Large intestine (tissue), 3 donors: ENCODE measurements around the gene CAMTA1. TPM values are rescaled to one million over a fixed set of nuclear protein-coding genes. Genes with fewer than 3 reads are reported as not detected.

ENCODE experiments used
- DNase-seq, 2 donors: peaks; one replicate each; pipeline versions ENCODE4 v3.0.0 to v3.0.0-alpha.2; 2013
- H3K27ac ChIP-seq: one replicate; pipeline ENCODE4 v1.5.1; 2013; ENCODE audit warnings: low read length
- H3K27me3 ChIP-seq: 2 replicates; pipeline ENCODE4 v1.6.1; 2013; ENCODE audit warnings: low read length; ENCODE audit not compliant: control insufficient read depth, insufficient read depth
- H3K36me3 ChIP-seq: 2 replicates; pipeline ENCODE4 v1.6.1; 2013; ENCODE audit warnings: low read length; ENCODE audit not compliant: control insufficient read depth, insufficient read depth
- H3K4me1 ChIP-seq: one replicate; pipeline ENCODE4 v1.6.1; 2013; ENCODE audit warnings: low read length; ENCODE audit not compliant: control insufficient read depth, insufficient read depth
- H3K4me3 ChIP-seq: one replicate; pipeline ENCODE4 v1.5.1; 2013; ENCODE audit warnings: low read length
- H3K9me3 ChIP-seq: one replicate; pipeline ENCODE4 v1.6.1; 2013; ENCODE audit warnings: mild to moderate bottlenecking, low read depth, low read length, moderate library complexity; ENCODE audit not compliant: control insufficient read depth
- WGBS: methylation state at CpG from one replicate; pipeline ENCODE4 v1.1.5; 2013; ENCODE audit warnings: low lambda C conversion rate; ENCODE audit not compliant: insufficient coverage; 5-methylcytosine and 5-hydroxymethylcytosine counted together
- polyA plus RNA-seq: library from polyadenylated mRNA; unstranded; fragments of 120-200 nt; gene quantifications from one replicate; pipeline ENCODE4 v1.2.1, GENCODE V29; 2013

CAMTA1 gene
- polyA plus RNA-seq, 1 donor = 67.9 TPM

- DNase-seq = no peak
- no peaks in the 10 kb centered on the region for H3K27me3 ChIP-seq
Observed at GRCh38 chr1:7560128-7560527, 774.9 kb downstream of the CAMTA1 start.

GRCh38 chr1:7560601-7561181, 775.4 kb downstream of the CAMTA1 start:
- Histone ChIP-seq H3K27ac (no peak overlapping the region), H3K36me3 (no peaks in the 10 kb centered on the region), H3K4me1 (no peaks in the 10 kb centered on the region), H3K9me3 (no peaks in the 10 kb centered on the region), H3K4me3 (no peak overlapping the region), H3K27me3 (no peaks in the 10 kb centered on the region)
- WGBS = no CpG with 5 or more reads among the region's 15 CpGs
- no peak for DNase-seq

More at GRCh38 chr1:7560128-7560527, 774.9 kb downstream of the CAMTA1 start:
- no peak overlapping the region for H3K27ac ChIP-seq
- no CpG with 5 or more reads among the region's 4 CpGs for WGBS
- H3K4me3 ChIP-seq = no peak overlapping the region
- no peaks in the 10 kb centered on the region for H3K9me3 ChIP-seq
- no peaks in the 10 kb centered on the region for H3K36me3 ChIP-seq
- H3K4me1 ChIP-seq = no peaks in the 10 kb centered on the region

- Histone ChIP-seq H3K27ac (no peak overlapping the region), H3K36me3 (no peaks in the 10 kb centered on the region), H3K27me3 (no peaks in the 10 kb centered on the region), H3K4me1 (no peaks in the 10 kb centered on the region), H3K4me3 (no peak overlapping the region), H3K9me3 (no peaks in the 10 kb centered on the region)
- DNase-seq = no peak
- no CpG with 5 or more reads among the region's 16 CpGs for WGBS
Observed at GRCh38 chr1:7561331-7561921, 776.2 kb downstream of the CAMTA1 start.

- Histone ChIP-seq H3K27ac (no peak overlapping the region), H3K9me3 (no peaks in the 10 kb centered on the region), H3K36me3 (no peaks in the 10 kb centered on the region), H3K27me3 (no peaks in the 10 kb centered on the region), H3K4me3 (no peak overlapping the region), H3K4me1 (no peaks in the 10 kb centered on the region)
- DNase-seq = no peak
- WGBS = no CpG with 5 or more reads among the region's 26 CpGs
Observed at GRCh38 chr1:7561936-7562728, 776.9 kb downstream of the CAMTA1 start.

DNA sequence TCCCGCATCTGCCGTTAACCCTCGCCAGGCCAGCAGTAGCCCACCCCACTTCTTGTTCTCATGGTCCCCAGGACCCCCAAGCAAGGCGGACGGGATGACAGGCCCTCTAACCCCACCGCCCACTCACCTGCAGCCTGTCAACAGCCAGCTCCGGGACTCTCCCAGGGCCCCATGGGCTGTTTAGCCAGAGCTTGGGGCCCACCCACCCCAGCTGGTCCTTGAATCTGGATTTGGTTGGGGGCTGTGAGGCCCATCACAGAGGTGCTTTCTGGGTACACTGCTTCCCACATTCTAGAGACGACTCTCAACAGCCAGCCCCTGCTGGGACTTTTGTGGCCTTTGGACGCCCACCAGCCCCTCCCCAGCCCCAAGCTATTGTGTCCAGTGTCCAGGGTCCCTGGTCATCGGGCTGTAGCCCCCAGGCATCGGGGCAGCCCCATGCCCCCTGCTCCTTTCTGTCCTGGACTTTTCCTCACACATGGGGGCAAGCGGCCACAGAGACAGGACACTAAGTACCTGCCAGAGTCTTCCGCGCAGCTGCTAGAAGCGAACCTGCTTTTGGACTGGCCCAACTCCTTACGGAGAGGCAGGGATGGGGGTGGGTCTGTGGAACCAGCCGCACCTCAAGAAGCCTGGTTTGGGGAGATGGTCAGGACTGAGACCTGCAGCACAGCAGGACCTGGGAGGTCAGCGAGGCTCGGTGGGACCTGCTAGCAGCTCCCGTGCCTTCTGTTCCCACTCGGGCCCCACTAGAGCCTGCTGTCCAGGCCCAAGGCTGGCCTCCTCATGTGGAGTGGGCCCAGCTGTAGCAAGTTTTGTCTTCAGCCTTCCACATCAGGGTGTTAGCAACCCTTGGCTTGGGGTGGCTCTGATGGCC, 777.7 kb downstream of the CAMTA1 start:
- no peaks in the 10 kb centered on the region for H3K9me3 ChIP-seq
- H3K36me3 ChIP-seq = no peaks in the 10 kb centered on the region
- WGBS = no CpG with 5 or more reads among the region's 21 CpGs
- no peak for DNase-seq
- H3K4me1 ChIP-seq = no peaks in the 10 kb centered on the region
- no peak overlapping the region for H3K27ac ChIP-seq
- no peaks in the 10 kb centered on the region for H3K27me3 ChIP-seq
- H3K4me3 ChIP-seq = no peak overlapping the region

DNA sequence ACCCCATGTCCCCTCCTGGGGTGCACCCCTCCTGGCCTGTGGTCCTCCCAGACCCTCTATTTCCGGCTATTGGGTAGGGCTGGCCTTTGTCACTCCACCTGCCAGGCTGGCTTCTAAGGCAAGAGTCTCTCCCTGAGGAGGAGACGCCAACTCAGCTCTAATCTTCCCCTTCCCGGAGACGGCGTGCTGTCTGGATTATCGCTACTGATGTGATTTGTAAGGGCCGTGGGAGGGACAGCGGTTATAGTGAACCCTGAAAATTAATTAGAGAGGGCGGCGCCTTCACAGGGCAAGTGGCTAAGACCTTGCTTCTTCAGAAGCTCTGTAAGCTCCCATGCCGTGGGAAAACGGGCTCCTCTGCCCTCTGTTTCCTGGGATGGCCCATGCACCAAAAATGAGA, 778.9 kb downstream of the CAMTA1 start:
- no peak for DNase-seq
- Histone ChIP-seq H3K4me1 (no peaks in the 10 kb centered on the region), H3K36me3 (no peaks in the 10 kb centered on the region), H3K27me3 (no peaks in the 10 kb centered on the region), H3K9me3 (peaks cover 6% of the 10 kb centered on the region), H3K4me3 (no peak overlapping the region), H3K27ac (no peak overlapping the region)
- WGBS = no CpG with 5 or more reads among the region's 12 CpGs

DNA sequence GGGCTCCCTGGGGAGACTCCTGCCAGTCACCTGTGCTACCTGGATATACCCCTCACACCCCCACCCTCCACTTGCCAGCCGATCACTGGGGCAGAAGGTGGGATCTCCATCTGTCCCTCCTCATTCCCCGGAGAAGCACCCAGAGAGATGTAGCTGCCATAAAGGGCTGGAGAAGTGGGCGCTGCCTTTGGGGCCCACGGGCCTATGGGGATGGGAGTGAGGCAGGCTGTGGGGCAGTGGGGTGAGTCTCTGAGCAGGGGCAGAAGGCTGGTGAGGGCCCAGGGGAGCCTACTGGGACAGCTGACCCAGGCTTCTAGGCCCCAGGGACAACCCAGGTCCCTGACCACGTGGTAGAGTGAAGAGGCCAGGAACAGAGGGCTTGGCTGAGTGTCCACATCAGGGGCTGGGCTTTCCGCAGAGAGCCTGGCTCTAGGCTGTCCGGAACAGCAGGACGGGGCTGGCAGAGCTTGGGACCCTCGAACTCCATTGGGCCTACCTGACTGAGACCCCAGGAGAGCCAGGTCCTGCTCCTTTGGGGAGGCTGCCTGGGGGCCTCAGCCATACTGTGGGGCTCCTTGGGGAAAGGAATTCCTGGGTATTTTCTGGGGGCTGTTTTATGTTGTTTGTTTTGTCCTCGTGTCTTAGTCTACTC, 780.0 kb downstream of the CAMTA1 start:
- Histone ChIP-seq H3K27me3 (no peaks in the 10 kb centered on the region), H3K4me3 (no peak overlapping the region), H3K9me3 (peaks cover 6% of the 10 kb centered on the region), H3K36me3 (no peaks in the 10 kb centered on the region), H3K4me1 (no peaks in the 10 kb centered on the region), H3K27ac (no peak overlapping the region)
- DNase-seq = no peak
- no CpG with 5 or more reads among the region's 10 CpGs for WGBS

GRCh38 chr1:7566417-7567375, 781.4 kb downstream of the CAMTA1 start:
- no peaks in the 10 kb centered on the region for H3K36me3 ChIP-seq
- no peak overlapping the region for H3K27ac ChIP-seq
- no peak overlapping the region for H3K4me3 ChIP-seq
- H3K27me3 ChIP-seq = no peaks in the 10 kb centered on the region
- peaks cover 6% of the 10 kb centered on the region for H3K9me3 ChIP-seq
- no peaks in the 10 kb centered on the region for H3K4me1 ChIP-seq
- no peak for DNase-seq
- WGBS = no CpG with 5 or more reads among the region's 16 CpGs

GRCh38 chr1:7567376-7567775, 782.1 kb downstream of the CAMTA1 start:
- no peak overlapping the region for H3K27ac ChIP-seq
- H3K36me3 ChIP-seq = no peaks in the 10 kb centered on the region
- no peaks in the 10 kb centered on the region for H3K27me3 ChIP-seq
- DNase-seq = no peak
- no peaks in the 10 kb centered on the region for H3K4me1 ChIP-seq
- H3K4me3 ChIP-seq = no peak overlapping the region
- no CpG with 5 or more reads among the region's 3 CpGs for WGBS
- H3K9me3 ChIP-seq = peaks cover 6% of the 10 kb centered on the region
